HG03108 (cell line): Measurements from ENCODE around the gene MYBPC2.

Source experiments
- ATAC-seq: cut with Tn5 transposase; IDR thresholded peaks from one replicate; pipeline ENCODE4 v1.9.1; 2021; ENCODE audit warnings: moderate library complexity; ENCODE audit not compliant: unreplicated experiment

MYBPC2 gene

DNA sequence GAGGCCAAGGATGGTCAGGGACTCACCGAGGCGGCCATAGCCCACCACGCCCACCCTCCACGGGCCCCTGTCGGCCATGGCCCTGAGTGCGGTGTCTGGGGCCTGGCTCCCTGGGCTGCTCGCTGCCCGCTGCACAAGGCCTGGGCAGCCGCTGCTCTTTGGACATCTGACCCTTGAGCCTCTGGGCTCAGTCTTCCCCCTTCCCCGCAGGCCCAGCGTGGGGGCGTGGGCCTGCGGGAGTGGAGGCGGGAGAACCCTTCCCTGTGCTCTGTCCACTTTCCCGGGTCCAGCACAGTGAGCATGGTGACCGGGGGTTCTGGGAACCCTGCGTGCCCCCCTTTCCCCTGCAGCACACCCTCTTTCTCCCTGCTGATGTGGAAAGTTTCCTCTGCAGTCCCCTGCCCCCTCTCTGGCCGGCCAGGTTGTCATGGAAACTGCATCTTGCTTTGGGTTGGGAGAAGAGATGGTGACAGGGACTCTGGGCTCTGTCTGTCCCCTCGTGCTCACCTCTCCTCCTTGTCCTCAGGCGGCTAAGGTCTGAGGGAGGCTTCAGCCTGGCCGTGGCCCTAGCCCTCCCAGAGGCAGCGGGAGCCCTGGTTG is 81.2 kb downstream of the MYBPC2 start, which contains the start of gene ASPDH:
Gene ASPDH (minus strand): TSS at position 168 of the 600 bp plus-strand sequence. CDS start 90 bp downstream, at position 78.
- no peak for ATAC-seq

DNA sequence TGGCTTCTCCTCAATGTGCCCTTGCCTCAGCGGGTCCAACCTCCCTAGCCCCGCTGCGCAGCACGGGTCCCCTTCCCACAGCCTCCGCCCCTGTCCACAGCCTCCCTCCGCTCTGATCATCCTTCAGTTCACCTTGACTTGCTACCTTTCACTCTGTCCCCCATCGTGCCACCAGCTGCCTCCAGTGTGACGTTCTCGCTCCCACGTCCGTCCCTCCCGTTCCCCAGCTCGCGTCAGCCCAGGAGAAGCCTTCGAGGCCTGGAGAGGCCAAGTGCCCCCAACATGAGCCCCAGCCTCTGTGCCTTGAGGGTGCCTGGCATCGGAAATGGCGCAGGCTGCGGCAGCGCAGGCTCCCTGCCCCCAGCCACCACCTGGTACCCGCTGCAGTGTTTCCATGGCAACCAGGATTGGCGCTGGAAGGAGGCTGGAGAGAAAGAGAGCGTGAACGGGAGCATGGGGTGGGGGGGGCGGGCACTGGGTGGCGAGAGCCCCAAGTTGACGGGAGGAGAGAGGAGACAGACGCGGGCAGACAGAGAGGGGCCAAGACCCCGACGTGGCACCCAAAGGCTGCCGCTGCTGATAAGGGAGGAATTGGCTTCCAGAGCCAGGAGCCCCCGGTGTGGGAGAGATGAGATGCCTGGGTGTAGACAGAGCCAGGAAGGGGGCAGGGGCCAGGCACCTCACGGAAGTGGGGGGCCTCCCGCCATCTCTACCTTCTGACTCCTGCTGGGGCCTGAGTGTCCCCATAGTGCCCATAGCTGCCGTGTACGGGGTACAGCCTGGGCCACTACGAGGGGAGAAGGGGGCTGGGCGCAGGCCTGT is 81.9 kb downstream of the MYBPC2 start:
- no peak for ATAC-seq

DNA sequence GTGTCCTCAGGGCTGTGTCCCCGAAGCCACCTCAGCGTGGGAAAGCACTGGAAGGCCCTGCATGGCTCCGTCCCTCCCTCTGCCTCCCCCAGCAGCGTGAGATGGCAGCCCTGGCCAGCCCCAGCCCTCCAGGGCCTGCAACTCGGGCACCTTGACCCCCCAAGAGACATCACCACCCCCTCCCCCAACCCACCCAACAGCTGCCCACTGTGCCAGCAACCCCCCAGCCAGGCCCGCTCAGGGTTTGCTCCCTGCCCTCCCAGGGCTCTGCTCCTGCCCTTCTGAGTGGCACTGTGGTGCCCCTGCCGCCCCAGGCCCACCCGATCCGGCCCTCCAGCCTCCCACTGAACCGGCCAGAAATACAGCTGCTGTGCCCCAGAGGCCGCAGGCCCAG is 82.5 kb downstream of the MYBPC2 start:
- no peak for ATAC-seq
